Measurements from ENCODE around the gene SMYD1.

Gene SMYD1

GRCh38 chr2:88087073-88087472, 19.4 kb downstream of the SMYD1 start:
- no peak for DNase-seq (ENCODE audit: low read depth in 2 of 2)

GRCh38 chr2:88087763-88088162, 20.1 kb downstream of the SMYD1 start:
- DNase-seq (ENCODE audit: low read depth in 2 of 2), result no peak

GRCh38 chr2:88088999-88089398, 21.4 kb downstream of the SMYD1 start:
- no peak for DNase-seq (ENCODE audit: low read depth in 2 of 2)

- peak; percentile 11 for DNase-seq (ENCODE audit: low read depth in 2 of 2)
Observed at GRCh38 chr2:88090446-88091283, 23.0 kb downstream of the SMYD1 start.

GRCh38 chr2:88091943-88092342, 24.3 kb downstream of the SMYD1 start:
- no peak for DNase-seq (ENCODE audit: low read depth in 2 of 2)

GRCh38 chr2:88092773-88093172, 25.1 kb downstream of the SMYD1 start:
- DNase-seq (ENCODE audit: low read depth in 2 of 2), result no peak

GRCh38 chr2:88095022-88095421, 27.4 kb downstream of the SMYD1 start:
- DNase-seq (ENCODE audit: low read depth in 2 of 2), result no peak

- DNase-seq (ENCODE audit: low read depth in 2 of 2), result no peak
Observed at GRCh38 chr2:88096708-88097107, 29.1 kb downstream of the SMYD1 start.

GRCh38 chr2:88097192-88097591, 29.6 kb downstream of the SMYD1 start:
- no peak for DNase-seq (ENCODE audit: low read depth in 2 of 2)

GRCh38 chr2:88097891-88098557, 30.4 kb downstream of the SMYD1 start:
- DNase-seq (ENCODE audit: low read depth in 2 of 2), result no peak

GRCh38 chr2:88098558-88098900, 30.9 kb downstream of the SMYD1 start:
- no peak for DNase-seq (ENCODE audit: low read depth in 2 of 2)

- no peak for DNase-seq (ENCODE audit: low read depth in 2 of 2)
Observed at GRCh38 chr2:88099798-88100488, 32.3 kb downstream of the SMYD1 start.

GRCh38 chr2:88100489-88100858, 32.8 kb downstream of the SMYD1 start:
- no peak for DNase-seq (ENCODE audit: low read depth in 2 of 2)

- DNase-seq (ENCODE audit: low read depth in 2 of 2), result no peak
Observed at GRCh38 chr2:88108796-88109195, 41.2 kb downstream of the SMYD1 start.

- DNase-seq (ENCODE audit: low read depth in 2 of 2), result no peak
Observed at GRCh38 chr2:88110830-88111229, 43.2 kb downstream of the SMYD1 start.

- DNase-seq (ENCODE audit: low read depth in 2 of 2), result no peak
Observed at GRCh38 chr2:88113069-88113468, 45.4 kb downstream of the SMYD1 start.

- DNase-seq (ENCODE audit: low read depth in 2 of 2), result no peak
Observed at GRCh38 chr2:88114889-88115288, 47.3 kb downstream of the SMYD1 start.

- DNase-seq (ENCODE audit: low read depth in 2 of 2), result no peak
Observed at GRCh38 chr2:88115825-88116518, 48.3 kb downstream of the SMYD1 start.

- no peak for DNase-seq (ENCODE audit: low read depth in 2 of 2)
Observed at GRCh38 chr2:88116669-88117432, 49.2 kb downstream of the SMYD1 start.

GRCh38 chr2:88117973-88118372, 50.3 kb downstream of the SMYD1 start:
- no peak for DNase-seq (ENCODE audit: low read depth in 2 of 2)

- no peak for DNase-seq (ENCODE audit: low read depth in 2 of 2)
Observed at GRCh38 chr2:88121678-88122077, 54.1 kb downstream of the SMYD1 start.
